Measurements from ENCODE around the gene PLA2G4F.

The PLA2G4F gene

DNA sequence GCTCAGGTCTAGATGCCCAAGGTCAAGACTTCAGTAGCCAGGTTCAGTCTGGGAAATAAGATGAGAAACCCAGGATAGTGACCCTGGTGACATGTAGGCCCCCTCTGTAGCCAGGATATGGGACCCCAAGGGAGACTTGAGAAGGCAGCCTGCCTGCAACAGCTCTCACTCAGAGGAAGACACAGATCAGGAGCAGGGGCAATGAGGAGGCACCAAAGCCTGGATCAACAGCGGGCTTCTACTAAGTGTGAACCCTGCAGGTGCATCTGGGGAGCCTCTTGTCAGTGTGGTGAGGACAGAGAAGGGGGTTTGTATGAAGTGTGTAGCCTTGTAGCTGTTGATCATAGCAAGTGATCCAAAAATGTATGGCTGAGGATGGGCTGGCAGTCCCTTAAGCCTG lies 25.4 kb downstream of the PLA2G4F start:
- DNase-seq = no peak

DNA sequence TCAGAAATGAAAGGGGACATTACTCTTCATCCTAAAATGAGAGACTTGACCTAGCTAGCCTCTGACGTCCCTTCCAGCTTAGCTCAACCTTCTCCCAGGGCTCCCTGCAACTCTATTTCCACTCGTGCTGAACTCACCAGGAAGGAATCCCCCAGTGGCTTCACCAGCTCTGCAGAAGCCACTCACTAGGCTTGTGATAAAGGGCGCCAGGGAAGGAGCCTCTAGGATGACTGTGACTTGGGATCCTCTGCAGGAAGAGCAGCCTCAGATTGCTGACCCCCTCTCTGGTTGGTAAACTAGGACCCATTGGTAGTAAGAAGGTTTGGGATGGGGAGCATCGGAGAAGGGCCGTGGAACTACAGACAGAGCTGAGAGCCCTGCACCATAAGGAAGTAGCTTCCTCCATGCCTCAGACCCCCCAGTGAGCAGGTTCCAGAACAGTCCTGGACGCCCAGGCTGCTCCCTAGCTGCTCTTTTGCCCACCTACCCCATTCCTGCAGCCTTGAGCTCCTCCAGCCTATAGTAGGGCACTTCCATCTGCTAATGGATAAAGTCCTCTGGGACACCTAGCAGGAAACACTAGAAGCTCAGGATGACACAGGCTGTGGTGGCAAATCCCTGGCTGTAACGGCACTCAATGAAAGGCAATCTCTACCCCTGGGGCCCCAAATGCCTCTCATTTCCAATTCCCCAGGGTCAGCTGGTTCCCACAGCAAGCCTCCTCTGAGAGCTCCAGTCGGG lies 26.0 kb downstream of the PLA2G4F start:
- DNase-seq = no peak

DNA sequence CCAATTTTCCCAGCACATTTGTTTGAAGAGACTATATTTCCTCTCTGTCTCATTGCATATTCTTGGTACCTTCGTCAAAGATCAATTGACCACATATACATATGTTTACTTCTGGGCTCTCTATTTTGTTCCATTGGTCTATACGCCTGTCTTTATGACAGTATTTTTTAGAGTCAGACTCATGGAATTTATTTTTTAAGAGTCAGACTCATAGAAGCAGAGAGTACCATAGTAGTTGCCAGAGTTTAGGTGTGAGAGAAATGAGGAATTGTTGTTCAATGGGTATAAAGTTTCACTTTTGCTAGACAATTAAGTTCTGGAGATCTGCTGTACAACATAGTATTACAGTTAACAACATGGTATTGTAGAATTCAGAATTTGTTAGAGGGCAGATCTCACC lies 27.1 kb downstream of the PLA2G4F start:
- no peak for DNase-seq

DNA sequence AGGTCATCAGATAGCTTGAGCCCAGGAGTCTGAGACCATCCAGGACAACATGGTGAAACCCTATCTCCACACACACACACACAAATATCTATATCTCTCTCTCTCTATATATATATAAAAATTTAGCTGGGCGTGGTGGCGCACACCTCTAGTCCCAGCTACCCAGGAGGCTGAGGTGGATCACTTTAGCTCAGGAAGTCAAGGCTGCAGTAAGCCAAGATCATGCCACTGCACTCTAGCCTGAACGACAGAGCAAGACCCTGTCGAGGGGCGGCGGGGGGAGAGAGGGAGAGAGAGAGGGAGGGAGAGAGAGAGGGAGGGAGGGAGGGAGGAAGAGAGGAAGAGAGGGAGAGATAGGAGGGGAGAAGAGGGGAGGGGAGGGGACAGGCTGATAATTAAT lies 28.0 kb downstream of the PLA2G4F start:
- no peak for DNase-seq

DNA sequence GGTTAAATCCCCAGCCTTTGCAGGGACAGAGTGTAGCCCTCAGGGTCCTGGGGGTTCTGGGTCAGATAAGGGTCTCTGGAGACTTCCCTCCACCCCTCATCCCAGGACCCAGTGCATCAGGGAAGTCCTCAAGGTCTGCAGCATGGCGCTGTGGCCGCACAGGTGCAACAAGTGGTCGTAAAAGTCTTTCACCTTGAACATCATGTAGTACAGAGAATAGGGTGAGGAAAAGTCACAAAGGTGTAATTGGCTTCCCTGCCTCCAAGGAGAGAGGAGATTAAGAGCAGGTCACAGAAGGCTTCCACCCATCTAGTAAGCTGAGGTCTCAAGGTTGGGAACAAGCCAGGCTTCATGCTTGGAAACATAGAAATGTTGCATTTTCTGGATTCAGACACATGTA lies 32.9 kb downstream of the PLA2G4F start:
- DNase-seq = no peak

DNA sequence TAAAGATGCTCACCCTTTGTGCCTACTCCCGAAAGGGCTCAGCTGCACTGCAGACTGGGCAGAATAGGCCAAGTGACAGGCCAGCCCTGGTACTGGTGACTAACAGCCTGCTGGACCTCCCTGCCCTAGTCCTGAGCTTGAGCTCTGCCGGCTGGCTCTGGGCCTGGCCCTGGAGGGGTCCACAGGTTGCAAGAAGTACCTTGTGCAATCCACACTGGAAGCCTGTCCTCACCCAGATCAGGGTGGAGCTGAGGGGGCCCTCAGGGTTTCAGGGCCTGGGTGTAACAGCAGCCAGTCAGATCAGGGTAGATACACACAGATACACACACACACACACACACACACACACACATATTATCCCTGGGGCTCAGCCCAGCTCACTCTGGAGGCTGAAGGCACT lies 34.8 kb downstream of the PLA2G4F start:
- no peak for DNase-seq

DNA sequence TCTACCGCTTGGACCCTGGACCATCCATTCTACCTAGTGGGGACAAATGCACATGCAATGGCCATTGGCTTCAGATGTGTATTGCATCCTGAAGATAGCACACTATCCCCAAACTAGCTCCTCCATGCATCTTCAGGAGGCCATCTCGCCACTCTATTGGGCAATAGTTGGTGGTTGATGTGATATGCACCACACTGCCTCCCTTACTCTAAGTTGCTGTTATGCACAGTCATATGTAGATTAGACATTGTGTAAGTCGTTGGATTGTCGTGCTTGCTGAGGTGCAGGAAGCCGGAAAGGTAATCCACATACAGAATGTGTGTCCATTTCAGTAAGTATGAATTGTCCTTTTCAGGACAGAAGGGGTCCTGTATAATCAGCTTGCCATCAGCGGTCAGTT lies 35.4 kb downstream of the PLA2G4F start:
- DNase-seq = no peak

DNA sequence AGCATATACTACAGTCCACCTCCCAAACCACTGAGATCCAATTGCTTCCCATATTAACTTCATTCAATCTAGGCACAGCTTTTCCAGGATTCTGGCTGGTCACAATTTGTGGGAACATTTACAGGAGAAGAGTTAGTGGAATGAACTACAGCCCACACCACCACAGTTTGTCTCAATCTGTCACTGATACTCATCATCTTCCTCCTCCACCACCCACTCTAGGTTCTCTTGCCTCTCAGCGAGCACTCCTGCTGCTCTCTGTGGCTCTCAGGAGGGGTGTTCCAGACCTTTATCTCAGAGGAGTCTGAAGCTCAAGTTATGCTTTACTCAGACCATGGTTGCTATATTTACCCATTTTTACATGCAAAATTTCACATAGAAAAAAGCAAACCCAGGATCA lies 36.2 kb downstream of the PLA2G4F start:
- DNase-seq = no peak

DNA sequence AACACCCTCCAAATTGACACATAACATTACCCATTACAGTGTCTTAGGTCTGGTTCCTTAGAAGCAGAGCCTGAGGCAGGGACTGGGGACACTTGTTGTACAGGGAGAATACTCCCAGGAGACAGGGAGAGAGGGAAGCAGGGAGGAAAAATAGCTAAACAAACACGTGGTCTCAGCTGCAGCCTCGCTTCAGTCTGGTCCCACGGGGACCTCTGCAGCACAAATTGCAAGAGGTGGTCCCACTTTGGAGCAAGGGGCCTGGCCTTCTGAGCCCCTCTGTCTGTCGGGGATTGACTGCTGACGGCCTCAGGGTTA lies 37.0 kb downstream of the PLA2G4F start:
- DNase-seq = no peak

DNA sequence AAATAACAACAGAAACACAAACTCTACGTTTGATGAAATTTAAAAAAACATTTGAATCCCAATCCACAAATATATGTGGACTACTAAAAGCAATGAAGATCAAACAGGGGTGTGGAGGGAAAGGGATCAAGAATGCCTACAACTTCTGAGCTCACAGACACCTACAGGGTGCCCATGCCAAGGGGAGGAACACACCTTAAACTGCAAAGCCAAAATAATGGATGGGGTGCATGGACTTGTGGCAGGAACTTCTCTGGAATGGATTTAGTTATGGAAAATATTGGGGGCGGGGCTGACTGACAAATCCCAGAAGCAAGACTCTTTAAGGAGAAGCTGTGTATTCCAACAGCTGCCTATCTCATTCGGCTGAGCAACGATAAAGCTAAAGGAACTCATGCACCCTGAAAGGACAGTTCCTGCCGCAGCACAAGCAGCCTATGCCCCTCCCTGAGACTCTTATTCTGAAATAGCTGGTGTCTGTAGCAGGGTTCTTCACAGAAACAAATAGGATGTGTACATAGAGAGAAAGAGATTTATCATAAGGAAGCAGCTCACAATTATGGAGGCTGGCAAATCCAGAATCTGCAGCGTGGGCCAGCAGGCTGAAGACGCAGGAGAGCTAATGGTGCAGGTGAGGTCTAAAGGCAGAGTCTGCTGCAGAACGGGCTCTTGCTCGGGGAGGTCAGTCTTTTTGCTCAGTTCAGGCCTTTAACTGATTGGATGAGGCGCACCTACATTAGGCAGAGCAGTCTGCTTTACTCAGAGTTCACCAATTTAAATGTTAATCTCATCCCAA lies 37.6 kb downstream of the PLA2G4F start:
- peak; percentile 55 for DNase-seq

DNA sequence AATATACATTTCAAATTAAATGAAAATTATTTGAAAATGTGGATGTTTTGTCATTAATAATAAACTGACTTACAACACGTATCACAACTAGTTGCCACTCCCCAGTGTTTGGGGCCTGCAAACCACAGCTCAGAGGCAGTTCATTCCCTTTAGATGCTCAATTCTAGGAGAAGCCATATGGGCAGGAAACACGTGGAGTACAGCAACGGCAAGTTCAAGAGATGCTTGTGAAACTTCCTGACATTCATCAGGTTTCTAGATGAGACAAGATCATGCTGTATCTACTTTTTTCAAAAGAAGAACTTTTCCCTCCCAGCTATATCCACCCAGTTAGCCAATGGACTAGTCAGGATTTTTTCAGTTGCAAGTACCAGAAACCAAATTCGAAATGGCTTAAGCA lies 44.5 kb downstream of the PLA2G4F start:
- no peak for DNase-seq

DNA sequence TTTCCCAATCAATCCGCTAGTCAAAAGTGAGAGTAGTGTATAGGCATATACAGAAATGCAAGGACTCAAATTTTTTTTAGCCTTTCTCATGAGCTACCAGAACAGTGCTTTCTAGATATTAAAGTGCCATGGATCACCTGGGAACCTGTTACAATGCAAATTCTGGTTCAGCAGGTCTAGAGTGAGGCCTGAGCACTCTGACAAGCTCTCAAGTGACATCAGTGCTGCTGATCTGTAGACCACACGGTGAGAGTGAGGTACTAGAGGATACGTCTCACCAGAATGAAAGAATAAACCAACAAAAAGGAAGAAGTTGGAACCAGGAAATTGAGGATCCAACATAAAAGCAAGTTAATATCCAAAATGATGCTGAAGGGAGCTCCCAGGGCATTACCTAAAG lies 46.1 kb downstream of the PLA2G4F start:
- no peak for DNase-seq

DNA sequence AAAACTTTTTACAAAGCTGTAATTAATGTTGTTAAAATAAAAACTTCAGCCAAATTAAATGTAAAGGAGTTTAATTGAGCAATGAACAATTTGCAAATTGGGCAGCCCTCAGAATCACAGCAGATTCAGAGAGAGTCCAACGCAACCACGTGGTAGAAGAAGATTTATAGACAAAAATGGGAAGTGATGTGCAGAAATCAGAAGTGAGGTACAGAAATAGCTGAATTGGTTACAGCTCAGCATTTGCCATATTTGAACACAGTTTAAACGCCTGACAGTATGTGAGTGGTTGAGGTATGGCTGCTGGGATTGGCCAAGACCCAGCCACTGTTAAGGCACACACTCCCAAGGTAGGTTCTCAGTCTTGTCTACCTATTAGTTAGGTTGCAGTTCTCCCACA lies 47.6 kb downstream of the PLA2G4F start:
- no peak for DNase-seq

DNA sequence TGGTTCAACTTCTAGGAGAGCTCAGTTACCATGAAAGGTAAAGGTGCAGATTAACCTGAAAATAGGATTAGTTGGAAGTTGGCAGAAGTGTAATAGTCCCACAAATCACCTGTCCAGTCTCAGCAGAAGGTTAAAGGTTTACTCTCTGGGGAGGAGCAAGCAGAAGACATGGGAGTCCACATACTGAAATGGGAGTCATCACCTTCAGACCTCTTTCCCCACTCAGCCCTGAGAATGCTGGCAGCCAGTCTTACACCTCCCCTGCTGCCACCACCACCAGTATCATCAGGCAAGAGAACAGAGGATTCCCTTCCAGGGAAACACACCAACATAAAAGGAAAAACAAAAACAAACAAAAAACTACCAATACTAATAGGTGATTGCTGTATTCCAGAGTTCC lies 48.2 kb downstream of the PLA2G4F start:
- DNase-seq = no peak

DNA sequence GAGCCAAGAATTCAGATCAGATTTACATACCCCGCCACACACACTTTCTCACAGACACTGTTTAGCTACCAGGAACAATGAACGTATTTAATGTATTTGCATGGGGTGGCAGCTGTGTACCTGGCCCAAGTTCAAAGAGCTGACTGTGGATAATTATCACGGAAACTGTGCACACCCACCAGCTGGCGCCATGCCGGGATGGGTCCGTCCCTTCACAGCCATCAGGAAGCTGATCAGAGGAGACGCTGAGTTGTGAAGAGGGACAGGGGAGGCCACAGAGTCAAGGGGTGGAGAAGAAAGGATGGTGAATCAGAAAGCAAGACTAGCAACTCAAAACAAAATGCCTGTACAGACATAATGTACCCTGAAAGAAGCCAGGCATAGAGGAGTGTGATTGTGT lies 49.0 kb downstream of the PLA2G4F start:
- peak; percentile 56 for DNase-seq

DNA sequence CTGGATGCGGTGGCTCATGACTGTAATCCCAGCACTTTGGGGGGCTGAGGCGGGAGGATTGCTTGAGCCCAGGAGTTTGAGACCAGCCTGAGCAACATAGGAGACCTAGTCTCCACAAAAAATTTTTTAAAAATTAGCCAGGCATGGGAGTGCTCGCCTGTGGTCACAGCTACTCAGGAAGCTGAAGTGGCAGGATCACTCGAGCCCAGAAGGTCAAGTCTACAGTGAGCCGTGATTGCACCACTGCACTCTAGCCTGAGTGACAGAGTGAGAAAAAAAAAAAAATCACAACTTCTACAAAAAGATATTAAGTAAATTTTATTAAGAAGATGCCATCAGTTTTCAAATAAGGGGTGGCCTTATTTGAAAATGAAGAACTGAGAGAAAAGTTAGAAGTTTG lies 50.1 kb downstream of the PLA2G4F start:
- no peak for DNase-seq

DNA sequence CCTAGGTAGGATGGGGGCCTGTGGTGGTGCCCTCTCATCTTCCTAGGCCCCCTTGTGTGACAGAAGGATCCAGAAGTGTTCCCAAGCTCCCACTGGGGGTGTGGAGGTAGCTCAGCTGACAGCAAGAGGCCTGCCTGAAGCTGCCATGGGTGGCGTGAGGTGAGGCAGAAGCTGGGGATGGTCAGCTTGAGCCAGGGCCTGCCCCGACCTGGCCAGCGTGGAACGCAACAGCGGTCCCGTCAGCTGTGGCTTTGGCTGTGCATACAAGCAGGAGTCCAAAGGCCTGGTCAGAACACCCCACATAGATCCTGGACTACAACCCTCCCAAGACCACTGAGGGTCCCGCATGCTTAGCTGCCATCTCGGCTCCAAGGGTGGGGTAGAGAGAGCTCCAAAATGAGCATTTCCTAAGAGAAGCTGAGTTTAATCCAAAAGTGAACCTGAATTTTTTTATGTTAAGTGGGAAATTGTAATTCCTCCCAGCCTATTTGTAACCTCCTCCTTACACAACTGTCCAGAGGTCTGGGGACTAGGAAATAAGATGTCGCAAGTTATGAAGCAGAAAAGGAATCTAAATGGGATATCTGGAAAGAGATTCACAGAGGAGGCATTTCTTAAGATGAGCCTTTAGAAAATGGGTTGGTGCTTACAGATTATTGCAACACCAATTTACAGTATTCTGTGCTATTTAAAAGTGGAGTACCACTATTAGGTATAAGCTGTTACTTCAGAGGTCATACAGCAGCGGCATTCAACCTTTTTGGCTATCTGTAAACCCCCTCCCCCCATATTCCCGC lies 52.1 kb downstream of the PLA2G4F start:
- DNase-seq = no peak

DNA sequence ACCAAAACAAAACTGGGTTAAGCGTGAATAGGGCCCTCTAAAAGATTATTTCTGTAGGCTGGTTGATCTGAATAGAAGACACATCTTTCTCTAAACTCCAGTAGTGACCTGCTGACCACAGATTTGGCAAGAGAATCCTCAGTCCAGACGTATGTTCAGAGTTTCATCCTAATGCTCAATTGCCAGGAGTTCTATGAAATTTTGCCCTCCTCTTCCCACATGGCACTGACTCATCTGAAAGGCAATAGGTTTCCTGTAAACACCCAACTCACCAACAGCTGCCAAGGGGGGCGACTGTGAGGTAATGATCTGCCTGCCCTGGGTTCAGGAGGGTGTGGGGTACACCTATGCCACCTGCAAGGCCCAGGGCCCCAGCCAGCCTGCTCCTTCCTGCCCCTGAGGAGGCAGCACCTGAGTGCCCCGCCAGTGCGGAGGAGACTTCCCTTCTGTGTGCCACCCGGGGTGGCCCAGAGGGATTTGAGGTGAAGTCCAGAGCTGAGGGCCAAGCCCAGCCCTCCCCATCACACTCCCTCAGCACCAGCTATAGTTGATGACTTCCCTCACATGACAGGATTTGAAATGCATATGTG lies 53.7 kb downstream of the PLA2G4F start:
- no peak for DNase-seq

DNA sequence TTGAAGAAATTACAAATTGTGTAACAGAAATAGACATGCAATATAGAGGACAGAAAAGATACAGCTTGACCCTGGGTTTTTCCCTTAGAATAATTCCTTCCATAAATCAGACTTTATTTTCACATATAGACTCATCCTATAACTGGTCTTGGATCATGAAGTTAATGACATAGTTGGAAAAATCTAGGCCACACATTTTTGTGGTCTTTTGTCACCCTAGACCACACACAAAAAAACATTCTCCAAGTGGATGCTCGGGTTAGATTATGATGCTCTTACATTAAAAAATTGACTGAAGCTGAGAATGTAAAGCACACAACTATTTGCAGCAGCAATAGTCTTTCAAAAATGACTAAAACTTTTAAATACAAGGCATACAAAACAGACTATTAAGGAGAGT lies 54.6 kb downstream of the PLA2G4F start:
- no peak for DNase-seq

DNA sequence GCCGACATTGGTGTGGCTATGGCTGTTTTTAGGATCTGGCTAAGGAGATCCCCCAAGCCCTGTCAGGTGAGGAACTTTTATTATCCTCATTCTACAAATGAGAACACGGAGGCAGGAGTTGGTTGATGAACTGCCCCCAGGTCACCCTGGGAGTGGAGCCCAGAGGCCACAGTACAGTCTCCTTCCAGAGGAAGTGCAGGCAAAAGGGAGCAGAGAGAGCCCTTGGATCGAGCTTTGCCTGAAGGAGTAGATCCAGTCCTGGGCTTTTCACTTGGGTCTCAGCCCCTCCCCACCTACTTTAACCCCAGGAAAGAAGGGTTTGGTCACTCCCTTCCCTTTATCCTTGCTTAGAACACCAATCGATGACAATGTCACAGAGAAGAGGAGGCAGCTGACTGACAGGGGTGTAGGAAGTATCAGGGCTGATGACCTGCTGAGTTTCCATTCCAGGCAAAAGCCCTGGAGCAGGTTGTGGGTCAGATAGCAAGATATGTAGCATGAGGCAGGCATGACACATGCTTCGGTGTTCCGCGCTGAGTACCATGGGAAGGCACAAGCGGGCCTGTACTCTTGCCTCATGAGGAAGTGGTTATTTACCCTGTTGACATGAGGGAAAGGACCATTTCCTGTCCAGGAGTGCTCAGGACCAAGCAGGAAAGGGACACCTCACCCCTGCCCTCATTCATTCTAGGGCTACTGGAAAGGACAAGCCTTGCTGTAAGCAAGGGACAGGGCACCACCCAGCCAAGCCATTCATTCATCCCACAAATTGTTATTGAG lies 56.2 kb downstream of the PLA2G4F start:
- DNase-seq = peak; percentile 24

DNA sequence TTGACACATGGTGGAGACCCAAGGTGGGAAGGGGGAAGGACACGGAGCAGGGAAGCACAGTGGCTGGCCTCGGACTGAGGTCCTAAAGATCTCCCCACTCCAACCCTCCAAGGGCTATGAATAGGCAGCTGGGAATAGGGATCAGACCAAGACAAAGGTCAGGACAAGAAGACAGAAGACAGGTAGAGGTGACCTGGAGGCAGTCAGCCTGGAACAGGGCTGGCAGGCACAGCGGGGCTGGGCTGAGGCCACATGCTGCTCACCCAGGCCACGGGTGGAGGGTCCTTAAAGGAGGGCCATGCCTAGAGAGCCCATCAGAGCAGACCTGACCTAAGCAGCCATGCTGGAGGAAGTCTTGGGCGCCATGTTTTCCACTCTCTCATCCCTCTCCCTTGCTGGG lies 59.4 kb downstream of the PLA2G4F start:
- no peak for DNase-seq

DNA sequence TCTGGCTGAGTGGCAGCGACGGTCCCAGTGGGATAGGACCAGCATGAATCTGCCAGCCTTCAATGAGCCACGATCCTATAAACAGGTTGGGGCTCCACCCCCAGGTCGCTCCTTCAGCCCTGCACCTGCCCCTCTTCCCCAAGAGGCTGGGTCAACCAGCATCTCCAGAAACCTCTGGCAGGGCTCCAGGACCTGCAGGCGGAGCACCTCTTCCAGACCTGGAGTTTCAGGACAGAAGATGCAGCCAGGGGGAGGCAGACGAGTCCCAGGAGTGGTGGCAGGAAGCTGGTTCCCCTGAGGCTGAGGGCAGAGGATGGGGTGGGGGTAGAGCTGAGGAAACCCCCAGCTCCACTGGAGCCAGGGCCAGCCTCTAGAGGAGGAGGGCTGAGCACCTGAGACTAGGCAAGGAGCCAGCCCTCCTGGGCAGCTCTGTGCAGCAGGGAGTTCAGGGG lies 61.9 kb downstream of the PLA2G4F start, which contains the start of gene PLA2G4D:
Gene PLA2G4D (minus strand): TSS at position 51 of the 452 bp plus-strand sequence. CDS start 103 bp downstream, outside the sequence.
- DNase-seq = peak; percentile 78

DNA sequence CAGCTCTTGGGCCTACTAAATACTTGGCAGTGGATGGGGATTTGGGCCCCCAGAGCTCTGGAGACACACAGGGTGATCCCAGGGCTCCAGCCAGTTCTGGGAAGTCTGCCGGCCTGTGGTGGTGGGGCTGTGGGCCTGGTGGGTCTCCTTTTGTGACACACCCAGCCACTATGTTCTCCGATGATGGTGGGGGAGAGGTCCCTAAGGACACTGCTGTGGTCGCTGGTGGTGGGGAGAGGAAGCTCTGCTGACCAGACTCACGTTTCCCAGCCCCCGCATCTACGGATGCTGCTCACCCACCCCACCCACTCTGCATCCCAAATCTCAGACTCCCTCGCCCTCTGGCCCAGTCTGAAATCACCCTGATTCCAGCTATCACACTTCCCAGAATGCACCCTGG lies 62.5 kb downstream of the PLA2G4F start:
- DNase-seq = no peak
